Right atrium auricular region (tissue), 2 donors: ENCODE measurements around the gene TNS1. TPM values are rescaled to one million over a fixed set of nuclear protein-coding genes. Genes with fewer than 3 reads are reported as not detected.

Experiments used
- DNase-seq: peaks from one replicate; pipeline ENCODE4 v3.0.0-alpha.2; 2019; ENCODE audit warnings: low spot score
- H3K27ac ChIP-seq, 2 donors: fragments of 200-600 bp; sonication (generic); 1 replicate in 1 of 2; 2 replicates in 1 of 2; pipeline ENCODE4 v1.5.1; 2016 to 2019
- H3K27me3 ChIP-seq, 2 donors: fragments of 200-600 bp; sonication (generic); one replicate each; pipeline versions ENCODE4 v1.5.1 to v1.6.0; 2017 to 2019
- H3K36me3 ChIP-seq: fragments of 200-600 bp; sonication (generic); one replicate; pipeline ENCODE4 v1.5.1; 2016
- H3K4me1 ChIP-seq, 2 donors: fragments of 200-600 bp; sonication (generic); one replicate each; pipeline versions ENCODE4 v1.5.1 to v1.6.0; 2017 to 2019
- H3K4me3 ChIP-seq, 2 donors: fragments of 200-600 bp; sonication (generic); 1 replicate in 1 of 2; 2 replicates in 1 of 2; pipeline ENCODE4 v1.5.1; 2017 to 2019; ENCODE audit warnings: mild to moderate bottlenecking in 1 of 2, moderate library complexity in 1 of 2
- H3K9me3 ChIP-seq, 2 donors: fragments of 200-600 bp; sonication (generic); one replicate each; pipeline ENCODE4 v1.5.1; 2019
- total RNA-seq, 2 donors: library from RNA; depleted of rRNA; stranded (reverse); fragments of >200 nt; gene quantifications; one replicate each; pipeline ENCODE4 v1.1.0, GENCODE V29; 2016
- TF ChIP-seq, protein P1 (sequence below), 2 donors: fragments of 200-600 bp; sonication (generic); IDR thresholded peaks; one replicate each; pipeline ENCODE4 v1.5.1; 2019; ENCODE audit warnings: antibody characterized with exemption in 2 of 2

Gene TNS1
- total RNA-seq, 2 donors from 2014 or later = 393 to 720 TPM

DNA sequence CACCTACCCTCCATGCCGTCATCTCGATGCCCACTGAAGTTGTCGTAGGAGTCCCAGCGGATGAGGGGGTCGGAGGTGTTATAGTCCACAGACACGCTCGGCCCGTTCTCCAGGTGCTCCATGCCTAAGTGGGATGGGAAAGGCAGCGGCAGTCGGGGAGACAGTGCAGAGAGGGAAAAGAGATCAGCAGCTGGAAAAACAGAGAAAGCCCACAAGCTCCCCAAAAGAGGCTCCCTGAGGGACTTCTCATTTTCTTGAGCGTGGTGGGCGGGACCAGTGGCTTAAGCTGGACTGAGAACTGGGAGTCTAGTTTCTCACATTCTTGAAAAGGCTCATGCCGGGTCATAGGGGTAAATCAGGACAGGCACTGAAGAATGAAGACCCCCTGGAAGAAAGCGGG lies 121.9 kb downstream of the TNS1 start:
- H3K4me1 ChIP-seq = peaks cover 0 to 48% of the 10 kb centered on the region in 2 donors
- no peak overlapping the region for H3K4me3 ChIP-seq
- H3K9me3 ChIP-seq = no peaks in the 10 kb centered on the region
- TF ChIP-seq, protein P1, sequence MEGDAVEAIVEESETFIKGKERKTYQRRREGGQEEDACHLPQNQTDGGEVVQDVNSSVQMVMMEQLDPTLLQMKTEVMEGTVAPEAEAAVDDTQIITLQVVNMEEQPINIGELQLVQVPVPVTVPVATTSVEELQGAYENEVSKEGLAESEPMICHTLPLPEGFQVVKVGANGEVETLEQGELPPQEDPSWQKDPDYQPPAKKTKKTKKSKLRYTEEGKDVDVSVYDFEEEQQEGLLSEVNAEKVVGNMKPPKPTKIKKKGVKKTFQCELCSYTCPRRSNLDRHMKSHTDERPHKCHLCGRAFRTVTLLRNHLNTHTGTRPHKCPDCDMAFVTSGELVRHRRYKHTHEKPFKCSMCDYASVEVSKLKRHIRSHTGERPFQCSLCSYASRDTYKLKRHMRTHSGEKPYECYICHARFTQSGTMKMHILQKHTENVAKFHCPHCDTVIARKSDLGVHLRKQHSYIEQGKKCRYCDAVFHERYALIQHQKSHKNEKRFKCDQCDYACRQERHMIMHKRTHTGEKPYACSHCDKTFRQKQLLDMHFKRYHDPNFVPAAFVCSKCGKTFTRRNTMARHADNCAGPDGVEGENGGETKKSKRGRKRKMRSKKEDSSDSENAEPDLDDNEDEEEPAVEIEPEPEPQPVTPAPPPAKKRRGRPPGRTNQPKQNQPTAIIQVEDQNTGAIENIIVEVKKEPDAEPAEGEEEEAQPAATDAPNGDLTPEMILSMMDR (IDR thresholded peaks at IDR 0.05) = no peak
- no peak for DNase-seq
- peak overlapping the region; percentile 7 to 31 for H3K27ac ChIP-seq
- H3K36me3 ChIP-seq = peaks cover 97% of the 10 kb centered on the region
- no peaks in the 10 kb centered on the region for H3K27me3 ChIP-seq

DNA sequence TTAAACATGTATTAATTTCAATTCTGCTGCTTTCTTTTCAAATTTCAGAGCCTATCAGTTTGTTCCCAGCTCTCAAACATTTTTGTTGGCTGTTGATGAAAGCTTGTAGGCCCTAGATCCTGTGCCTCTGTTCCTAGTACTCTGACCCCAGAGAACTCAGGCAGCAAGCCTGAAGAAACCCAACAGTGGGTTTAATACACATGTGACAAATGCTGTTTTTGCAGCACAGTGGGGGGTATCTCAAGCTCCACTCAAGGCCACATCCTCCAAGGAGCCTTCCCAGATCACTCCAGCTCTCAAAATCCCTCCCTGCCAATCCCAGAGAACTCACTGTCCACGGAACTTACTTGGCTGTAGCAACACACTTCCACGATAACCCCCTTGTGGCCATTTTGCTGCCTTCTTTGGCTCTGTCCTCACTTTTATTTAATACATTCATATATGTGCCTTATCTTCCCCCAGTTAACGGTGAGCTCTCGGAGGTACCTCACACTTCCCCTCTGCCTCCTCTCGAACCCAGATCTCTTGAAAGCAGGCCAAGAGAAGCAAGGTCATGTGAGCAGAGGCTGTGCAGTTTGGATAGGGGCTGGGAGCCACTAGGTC lies 122.4 kb downstream of the TNS1 start:
- no peak for DNase-seq
- Histone ChIP-seq H3K4me1 (peaks cover 0 to 50% of the 10 kb centered on the region in 2 donors), H3K4me3 (no peak overlapping the region), H3K9me3 (no peaks in the 10 kb centered on the region), H3K36me3 (peaks cover 97% of the 10 kb centered on the region), H3K27me3 (no peaks in the 10 kb centered on the region), H3K27ac (peak overlapping the region in 1 of 2 donors; percentile 31)
- TF ChIP-seq, protein P1 (IDR thresholded peaks at IDR 0.05) = peak in 1 of 2 donors; percentile 23

GRCh38 chr2:217878915-217879590 lies 123.7 kb downstream of the TNS1 start:
- H3K27ac ChIP-seq = peak overlapping the region in 1 of 2 donors; percentile 14
- TF ChIP-seq, protein P1 (IDR thresholded peaks at IDR 0.05) = no peak
- H3K27me3 ChIP-seq = no peaks in the 10 kb centered on the region
- no peak overlapping the region for H3K4me3 ChIP-seq
- no peaks in the 10 kb centered on the region for H3K9me3 ChIP-seq
- no peak for DNase-seq
- peaks cover 97% of the 10 kb centered on the region for H3K36me3 ChIP-seq
- H3K4me1 ChIP-seq = peaks cover 0 to 50% of the 10 kb centered on the region in 2 donors

DNA sequence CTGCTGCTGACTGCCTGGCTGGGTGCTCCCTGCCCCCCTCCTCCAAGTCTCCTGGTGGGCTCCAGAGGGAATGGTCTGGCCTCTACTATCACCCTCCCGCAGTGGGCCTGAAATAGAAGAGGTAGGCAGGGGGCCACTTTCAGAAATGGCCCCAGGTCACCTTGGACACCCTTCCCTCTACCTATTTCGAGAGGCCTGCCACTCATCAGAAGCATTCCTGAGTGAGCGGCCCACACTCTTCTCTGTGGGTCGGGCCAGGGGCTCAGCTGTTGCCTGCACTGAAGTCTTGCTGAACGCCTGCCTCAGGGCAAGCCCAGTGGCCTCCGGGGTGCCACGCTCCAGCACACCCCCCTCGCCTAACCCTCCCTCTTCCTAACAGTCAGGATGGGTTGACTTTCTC lies 124.9 kb downstream of the TNS1 start:
- H3K9me3 ChIP-seq = no peaks in the 10 kb centered on the region
- no peak overlapping the region for H3K27ac ChIP-seq
- TF ChIP-seq, protein P1 (IDR thresholded peaks at IDR 0.05) = no peak
- no peak overlapping the region for H3K4me3 ChIP-seq
- H3K27me3 ChIP-seq = no peaks in the 10 kb centered on the region
- peaks cover 0 to 50% of the 10 kb centered on the region in 2 donors for H3K4me1 ChIP-seq
- peaks cover 97% of the 10 kb centered on the region for H3K36me3 ChIP-seq
- no peak for DNase-seq

- H3K27me3 ChIP-seq = no peaks in the 10 kb centered on the region
- no peak overlapping the region for H3K4me3 ChIP-seq
- peaks cover 0 to 49% of the 10 kb centered on the region in 2 donors for H3K4me1 ChIP-seq
- no peak for DNase-seq
- no peak overlapping the region for H3K27ac ChIP-seq
- H3K9me3 ChIP-seq = no peaks in the 10 kb centered on the region
- TF ChIP-seq, protein P1 (IDR thresholded peaks at IDR 0.05) = no peak
- peaks cover 99% of the 10 kb centered on the region for H3K36me3 ChIP-seq
Observed at GRCh38 chr2:217876253-217876570, 126.6 kb downstream of the TNS1 start.
